SHP77 treated with DMSO at 0.1 percent for 48 hours (cell line): Measurements from ENCODE around the gene KASH5.

ENCODE experiments used
- DNase-seq: peaks from one replicate; lab custom pipeline; 2025; lab: John Stamatoyannopoulos, UW

KASH5 gene

DNA sequence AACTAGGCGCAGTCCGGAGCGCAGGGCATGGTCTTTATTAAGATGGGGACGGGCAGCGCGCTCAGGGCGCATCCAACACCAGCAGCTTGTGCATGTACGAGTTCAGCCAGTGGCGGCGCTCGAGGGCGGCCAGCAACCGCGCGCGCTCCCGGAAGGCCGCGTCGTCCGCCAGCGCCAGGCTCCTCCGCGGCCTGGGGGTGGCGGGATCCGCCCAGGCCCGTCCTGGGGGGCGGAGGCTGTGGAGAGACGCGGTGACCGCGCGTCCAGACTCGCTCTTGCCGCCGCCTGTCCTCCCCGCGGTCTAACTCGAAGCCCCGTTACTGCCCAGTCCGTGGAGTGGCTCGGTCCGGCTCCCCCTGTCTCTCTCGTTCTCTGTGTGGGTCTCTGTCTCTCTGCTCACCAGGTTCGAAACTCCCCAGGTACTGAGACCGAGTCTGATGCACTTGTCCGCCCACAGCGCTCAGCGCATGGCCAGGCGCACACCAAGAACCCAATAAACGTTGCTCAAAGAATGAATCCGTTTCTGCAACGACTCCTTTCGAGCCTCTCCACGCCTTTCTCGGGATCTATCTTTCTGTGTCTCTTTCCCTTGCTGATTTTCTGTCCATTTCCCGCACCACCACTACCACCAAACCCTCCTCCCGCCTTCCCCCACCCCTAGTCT, 34.5 kb downstream of the KASH5 start:
- no peak for DNase-seq

DNA sequence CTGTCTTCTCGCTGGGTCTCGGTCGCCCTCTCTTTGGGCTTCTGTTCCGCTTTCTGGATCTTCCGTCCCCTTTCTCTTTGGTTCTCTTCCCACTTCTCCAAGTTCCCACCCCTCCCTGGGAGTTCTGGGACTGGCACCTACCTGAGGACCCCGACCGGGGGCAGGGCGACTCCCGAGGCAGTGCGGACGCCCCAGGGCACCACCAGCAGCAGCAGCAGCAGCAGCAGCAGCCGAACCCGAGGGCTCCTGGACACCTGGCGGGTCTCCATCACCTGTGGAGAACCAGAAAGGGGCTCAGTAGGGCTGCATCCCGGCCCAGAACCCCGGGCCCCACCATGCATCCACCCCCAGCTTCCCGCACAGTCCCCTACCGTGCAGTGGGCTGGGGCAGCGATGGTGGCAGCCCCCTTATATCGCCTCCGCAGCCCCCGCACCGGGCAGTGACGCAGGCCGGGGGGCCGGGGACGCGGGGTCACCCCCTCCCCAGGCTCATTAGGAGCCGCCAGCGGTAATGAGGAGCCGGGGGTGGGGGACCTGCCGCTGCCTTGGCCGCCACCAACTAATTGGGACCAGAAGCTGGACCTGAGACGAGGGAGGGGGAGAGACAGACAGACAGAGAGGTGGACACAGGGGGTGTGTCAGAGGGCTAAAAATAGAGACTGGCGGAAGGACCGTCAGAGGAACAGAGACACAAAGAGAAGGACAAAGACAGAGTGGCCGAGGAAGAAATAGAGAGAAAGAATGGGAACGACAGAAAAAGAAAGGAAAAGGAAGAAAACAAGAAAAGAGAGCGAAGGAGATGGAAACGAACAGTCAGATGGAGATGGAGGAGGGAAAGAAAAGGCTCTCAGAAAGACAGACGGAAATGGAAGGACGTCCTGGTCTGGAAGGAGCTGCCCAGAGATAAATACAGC, 35.3 kb downstream of the KASH5 start, which contains the start of gene PTH2:
TSS of gene PTH2 (minus strand) at position 371 of the 914 bp plus-strand sequence. CDS start at position 269, 102 bp downstream.
- no peak for DNase-seq

DNA sequence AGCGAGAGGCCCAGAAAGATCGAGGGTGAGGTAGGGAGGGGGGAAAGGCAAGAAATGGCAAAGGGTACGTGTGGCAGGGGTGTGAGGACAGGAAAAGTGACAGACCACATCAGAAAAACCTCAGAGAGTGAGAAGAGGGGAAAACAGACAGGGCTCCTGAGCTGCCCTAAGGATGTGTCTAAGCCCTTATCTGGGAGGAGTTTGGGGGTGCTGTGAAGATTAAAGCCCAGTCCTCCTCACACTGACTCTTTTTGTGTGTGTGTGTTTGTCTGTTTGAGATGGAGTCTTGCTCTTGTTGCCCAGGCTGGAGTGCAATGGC, 35.9 kb downstream of the KASH5 start:
- DNase-seq = no peak

- no peak for DNase-seq
Measured at GRCh38 chr19:49425178-49425577, 37.1 kb downstream of the KASH5 start, which contains the start of gene GFY. TSS of gene GFY (plus strand) at chr19:49425388. CDS start at chr19:49426431, 1,043 bp downstream.

DNA sequence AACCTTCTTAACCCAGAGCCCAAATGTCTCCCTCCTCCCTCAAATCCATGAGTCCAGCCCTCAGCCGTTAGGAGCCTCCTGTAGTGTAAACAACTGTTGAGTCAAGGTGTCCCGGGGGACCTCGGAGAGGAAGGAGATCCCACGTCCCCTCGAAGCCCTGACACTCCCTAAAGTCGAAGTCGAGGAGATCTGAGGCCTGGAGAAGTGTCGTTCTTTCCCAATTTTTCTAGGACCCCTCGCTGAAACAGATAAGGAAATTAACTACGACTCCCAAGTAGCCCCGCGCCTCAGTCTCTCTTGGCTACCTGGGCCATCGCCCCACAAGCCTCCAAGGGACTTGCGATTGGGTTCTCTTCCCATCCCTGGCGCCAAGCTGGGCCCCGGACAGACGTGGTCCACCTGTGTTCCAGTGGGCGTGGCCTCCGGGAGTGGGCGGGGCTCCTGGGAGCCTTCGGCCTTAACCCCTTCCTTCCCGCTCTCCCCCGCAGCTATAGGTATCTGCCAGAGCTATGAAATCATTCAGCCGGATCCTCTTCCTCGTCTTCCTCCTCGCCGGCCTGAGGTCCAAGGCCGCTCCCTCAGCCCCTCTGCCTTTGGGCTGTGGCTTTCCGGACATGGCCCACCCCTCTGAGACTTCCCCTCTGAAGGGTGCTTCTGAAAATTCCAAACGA, 38.0 kb downstream of the KASH5 start:
- DNase-seq = no peak

DNA sequence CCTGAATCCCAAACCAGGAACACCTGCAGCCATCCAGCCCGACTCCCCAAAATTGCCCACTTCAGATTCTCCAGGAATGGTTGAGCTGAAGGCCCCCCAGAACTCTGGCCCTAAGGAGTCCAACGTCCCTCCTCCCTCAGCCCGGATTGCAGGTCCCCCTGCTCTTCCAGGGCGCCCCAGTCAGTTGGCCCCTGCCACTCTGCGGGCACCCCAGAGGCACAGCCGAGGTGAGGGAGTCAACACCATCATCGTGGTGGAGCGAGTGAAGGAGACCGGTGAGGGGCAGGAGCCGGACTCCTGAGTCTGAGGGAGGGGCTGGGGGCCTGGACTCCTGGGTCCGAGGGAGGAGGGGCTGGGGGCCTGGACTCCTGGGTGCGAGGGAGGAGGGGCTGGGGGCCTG, 39.3 kb downstream of the KASH5 start:
- no peak for DNase-seq

DNA sequence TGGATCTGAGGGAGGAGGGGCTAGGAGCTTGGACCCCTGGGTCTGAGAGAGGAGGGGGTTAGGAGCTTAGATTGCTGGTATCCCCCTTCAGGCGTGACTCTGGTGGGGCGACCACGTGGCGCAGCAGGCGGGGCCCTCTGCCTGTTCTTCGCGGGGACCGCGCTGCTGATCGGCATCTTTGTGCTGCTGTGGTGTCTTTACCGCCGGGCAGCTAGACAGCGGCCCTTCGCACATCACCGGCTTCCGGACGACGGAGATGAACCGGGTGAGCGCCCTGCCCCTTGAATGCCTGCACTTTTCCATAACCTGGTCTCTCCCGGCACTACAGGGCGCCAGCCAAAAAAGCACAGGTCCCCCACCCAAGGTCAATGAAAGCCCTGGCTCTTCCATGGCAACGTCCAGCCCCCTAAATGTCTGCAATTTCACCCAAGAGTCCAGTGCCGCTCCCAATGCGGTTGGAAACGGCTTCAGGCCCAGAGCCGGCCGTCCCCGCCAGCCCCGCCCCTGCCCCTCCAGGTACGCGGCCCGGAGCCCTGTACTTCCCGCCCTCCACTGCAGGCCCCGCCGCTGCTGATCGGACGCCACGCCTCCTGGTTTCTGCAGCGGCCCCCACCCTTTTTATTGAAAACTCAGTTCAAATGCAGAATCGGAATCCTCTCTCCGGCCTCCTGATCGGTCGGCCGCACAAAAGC, 40.0 kb downstream of the KASH5 start:
- no peak for DNase-seq

DNA sequence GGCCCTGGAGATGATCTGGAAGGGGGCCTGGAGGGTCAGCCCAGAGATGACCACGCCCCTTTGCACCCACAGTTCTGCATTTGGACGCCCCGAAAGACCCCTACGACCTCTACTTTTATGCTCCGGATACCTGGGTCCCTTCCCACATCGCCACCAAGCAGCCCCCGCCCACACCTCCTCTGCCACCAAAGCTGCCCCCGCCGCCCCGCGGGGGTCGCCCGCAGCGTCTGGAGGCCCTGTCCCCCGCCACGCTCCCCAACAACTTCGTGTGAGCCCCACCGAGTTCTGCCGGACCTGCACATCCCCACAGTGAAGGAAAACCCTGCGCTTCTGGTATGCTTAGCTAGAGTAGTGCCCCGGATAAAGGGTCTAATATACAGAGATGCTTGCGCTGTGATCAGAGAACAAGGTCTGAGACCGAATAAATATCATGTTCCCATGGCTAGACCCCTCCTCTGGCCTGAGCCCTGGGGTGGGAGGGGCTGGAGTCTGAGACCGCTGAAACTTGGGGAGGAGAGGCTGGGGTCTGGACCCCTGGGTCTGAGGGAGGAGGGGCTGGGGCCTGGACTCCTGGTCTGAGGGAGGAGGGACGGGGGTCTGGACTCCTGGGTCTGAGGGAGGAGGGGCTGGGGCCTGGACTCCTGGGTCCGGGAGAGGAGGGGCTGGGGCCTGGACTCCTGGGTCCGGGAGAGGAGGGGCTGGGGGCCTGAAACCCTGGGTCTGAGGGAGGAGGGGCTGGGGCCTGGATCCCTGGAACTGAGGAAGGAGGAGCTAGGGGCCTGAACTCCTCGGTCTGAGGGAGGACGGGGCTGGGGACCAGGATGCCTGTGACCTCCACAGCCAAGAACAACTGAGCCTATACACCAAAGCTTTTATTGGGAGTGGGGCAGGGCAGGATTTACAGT, 40.8 kb downstream of the KASH5 start:
- no peak for DNase-seq

GRCh38 chr19:49430172-49430677, 42.2 kb downstream of the KASH5 start:
- DNase-seq = no peak

GRCh38 chr19:49430678-49431329, 42.8 kb downstream of the KASH5 start:
- DNase-seq = no peak

DNA sequence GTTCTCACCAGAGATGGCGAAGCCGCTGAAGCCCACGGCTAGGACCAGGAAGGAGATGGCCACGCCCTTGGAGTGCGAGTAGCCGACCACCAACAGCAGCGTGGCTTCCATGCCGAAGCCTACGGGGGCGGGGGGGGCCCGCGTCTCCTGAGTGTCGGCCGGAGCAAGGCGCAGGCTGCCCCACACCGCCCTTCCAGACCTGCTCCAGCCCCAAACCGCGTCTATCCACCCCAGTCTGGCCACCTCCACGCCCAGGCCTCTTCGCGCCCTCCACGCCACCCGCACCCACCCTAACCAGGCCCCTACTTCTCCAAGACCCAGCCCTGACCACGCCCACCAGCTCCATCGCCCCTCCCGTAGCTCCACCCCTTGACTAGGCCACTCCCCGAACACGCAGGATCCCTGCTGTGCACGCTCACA, 43.3 kb downstream of the KASH5 start:
- DNase-seq = no peak

- no peak for DNase-seq
Measured at GRCh38 chr19:49432141-49433073, 44.4 kb downstream of the KASH5 start.

DNA sequence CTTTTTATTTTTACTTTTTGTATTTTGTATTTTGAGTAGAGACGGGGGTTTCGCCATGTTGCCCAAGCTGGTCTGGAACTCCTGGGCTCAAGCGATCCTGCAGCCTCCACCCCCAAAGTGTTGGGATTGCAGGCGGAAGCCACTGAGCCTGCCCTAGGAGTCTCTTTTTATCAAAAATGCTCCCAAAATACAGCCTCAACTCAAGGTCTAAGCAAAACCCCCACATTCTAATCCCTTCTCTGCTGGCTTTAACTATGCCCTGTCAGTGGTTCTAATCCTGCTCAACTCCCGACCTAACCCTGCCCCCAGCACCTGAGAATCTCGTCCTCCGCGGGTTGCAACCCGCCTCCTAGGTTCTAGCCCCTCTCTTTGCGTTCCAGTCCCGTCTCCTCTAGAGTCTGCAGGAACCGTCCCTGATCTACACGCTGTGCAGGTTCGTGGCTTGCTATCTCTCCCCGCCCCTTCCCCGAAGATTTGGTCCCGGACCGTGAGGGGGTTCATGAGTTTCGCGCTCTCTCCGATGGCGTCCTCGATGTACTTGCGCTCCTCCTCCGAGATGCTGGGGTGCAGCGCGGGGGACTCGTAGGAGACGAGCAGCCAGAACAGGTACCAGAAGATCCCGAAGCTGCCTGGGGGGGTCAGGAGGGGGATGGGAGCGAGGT, 45.3 kb downstream of the KASH5 start:
- no peak for DNase-seq

- no peak for DNase-seq
Measured at GRCh38 chr19:49434907-49435583, 47.0 kb downstream of the KASH5 start.

DNA sequence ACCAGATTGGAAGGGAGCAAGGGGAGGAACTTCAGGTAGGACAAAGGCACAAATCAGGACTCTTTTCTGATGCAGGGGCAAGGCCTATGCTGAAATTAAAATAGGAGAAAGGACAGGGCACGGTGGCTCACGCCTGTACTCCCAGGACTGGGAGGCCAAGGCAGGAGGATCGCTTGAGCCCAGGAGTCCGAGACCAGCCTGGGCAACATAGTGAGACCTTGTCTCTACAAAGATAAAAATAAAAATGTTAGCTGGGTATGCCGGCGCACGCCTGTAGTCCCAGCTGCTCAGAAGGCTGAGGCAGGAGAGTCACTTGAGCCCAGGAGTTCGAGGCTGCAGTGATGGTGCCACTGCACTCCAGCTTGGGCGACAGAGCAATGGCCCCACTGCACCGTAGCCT, 47.6 kb downstream of the KASH5 start:
- no peak for DNase-seq

- DNase-seq = no peak
Measured at GRCh38 chr19:49436381-49437017, 48.5 kb downstream of the KASH5 start.

GRCh38 chr19:49437231-49437630, 49.2 kb downstream of the KASH5 start:
- DNase-seq = no peak

DNA sequence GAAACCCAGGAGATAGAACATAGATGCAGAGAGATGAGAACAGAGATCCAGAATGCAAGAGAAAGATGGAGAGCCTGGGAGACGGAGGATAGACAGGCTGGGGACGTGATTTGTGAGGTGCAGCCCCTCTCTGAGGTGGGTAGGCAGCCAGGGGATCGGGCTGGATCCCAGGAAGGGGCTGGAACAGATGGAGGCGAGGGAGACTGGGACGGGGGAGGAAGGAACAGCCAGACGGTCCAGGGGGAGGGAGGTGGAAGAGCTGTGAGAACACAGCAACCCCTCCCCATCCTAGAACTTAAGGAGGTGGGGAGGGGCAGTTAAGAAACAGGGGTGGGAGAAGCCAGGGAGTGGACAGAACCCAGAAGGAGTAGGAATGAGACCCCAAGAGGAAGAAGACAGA, 50.2 kb downstream of the KASH5 start:
- DNase-seq = no peak
